ENCODE data around the gene AR.

- TF ChIP-seq CTCF (optimal IDR thresholded peaks at IDR 0.05 in 1 of 3, IDR thresholded peaks at IDR 0.05 in 1 of 3, conservative IDR thresholded peaks at IDR 0.05 in 1 of 3; ENCODE audit: extremely low read depth in 1 of 3, insufficient read depth in 2 of 3, low read length in 3 of 3) (no peak), EZH2 (IDR thresholded peaks at IDR 0.05; ENCODE audit: low read length) (no peak)
Observed at GRCh38 chrX:67777148-67777547, 233.3 kb downstream of the AR start.
